Activated naive CD4-positive, alpha-beta T cell (primary cell): Measurements from ENCODE around the gene TBX19.

Source experiments
- DNase-seq, 4 experiments: peaks; one replicate each; lab custom pipeline; 2025; lab: John Stamatoyannopoulos, UW

TBX19 gene

DNA sequence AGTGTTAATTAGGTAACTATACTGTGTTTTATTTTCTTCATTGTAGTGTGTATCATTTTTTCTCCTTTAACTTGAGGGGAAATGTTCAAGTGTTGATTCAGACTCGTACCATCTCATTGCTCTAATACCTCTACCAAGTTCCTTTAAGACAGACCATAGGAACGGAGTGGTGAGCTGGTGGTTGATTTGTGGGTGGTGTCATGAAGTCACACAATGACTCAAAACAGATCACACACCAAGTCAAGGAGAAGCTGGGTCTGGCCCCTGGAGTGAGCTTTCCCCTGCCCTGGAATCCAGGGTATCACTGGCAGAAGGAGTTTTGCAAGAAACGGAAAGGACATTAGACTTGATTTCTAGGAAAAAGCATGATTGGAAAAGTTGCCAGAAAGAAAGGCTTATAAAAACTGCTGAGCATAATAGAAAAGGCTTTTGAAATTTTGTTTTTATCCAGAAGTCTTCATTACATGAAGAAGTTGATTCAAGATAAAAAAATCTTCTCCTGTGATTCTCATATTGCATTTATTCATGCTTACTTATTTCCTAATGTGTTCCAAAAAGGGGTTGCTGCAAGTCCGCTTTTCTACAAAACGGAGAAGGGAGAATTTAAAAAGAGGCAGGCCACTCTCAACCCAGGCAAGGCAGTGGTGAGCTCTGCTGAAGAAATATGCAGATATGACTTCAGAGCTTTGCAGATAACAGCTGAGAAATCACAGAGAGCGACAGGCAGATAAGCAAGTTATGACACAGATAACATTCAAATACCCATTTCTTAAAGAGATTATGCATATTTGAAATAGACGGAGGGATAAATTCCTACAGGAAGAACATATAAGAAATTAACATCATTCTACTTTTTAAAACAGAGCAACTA, 79.7 kb downstream of the TBX19 start:
- no peak for DNase-seq

DNA sequence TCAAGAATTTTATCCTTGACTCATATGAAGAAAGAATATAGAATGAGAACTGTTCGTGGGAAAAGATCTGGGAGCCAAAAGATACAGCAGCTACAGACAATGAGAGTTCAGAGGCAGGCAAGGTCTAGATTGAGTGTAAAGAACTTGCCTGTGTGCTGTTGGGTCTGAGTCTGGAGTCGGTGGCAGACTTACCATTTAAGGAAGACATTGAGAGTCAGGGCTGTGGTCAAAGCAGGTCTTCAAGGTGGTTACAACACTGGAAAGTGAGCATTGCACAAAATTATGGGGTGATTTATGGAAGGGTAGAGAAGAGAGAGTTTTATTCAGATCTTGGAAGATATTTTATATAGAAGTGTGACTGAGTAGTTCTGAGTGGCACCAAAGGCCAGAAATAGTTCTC, 80.6 kb downstream of the TBX19 start:
- DNase-seq: no peak

DNA sequence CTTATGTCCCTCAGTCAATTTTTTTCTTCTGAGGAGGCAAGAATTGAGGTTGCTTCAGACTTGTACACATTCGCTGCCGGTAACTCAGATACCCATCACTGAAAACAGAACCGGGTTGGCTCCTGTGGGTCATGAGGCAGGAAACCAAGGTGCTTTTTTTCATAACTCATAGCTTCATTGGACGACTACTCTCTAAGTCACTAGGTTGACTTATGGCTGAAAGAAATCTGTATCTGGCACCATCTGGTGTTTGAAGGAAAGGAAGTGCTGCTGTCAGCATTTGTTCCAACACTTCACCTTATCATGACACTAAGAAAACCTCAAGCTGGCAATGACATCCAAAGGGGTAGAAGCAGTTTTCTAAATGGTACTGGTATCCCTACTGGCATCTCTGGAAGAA, 82.3 kb downstream of the TBX19 start:
- no peak for DNase-seq
